Activated T-cell treated with anti-CD3 and anti-CD28 coated beads for 24 hours (primary cell): ENCODE results near the gene EPB41L4B.

Experiments
- DNase-seq: peaks from one replicate; pipeline ENCODE4 v3.0.0-alpha.2; 2020; ENCODE audit warnings: low read depth

The EPB41L4B gene

DNA sequence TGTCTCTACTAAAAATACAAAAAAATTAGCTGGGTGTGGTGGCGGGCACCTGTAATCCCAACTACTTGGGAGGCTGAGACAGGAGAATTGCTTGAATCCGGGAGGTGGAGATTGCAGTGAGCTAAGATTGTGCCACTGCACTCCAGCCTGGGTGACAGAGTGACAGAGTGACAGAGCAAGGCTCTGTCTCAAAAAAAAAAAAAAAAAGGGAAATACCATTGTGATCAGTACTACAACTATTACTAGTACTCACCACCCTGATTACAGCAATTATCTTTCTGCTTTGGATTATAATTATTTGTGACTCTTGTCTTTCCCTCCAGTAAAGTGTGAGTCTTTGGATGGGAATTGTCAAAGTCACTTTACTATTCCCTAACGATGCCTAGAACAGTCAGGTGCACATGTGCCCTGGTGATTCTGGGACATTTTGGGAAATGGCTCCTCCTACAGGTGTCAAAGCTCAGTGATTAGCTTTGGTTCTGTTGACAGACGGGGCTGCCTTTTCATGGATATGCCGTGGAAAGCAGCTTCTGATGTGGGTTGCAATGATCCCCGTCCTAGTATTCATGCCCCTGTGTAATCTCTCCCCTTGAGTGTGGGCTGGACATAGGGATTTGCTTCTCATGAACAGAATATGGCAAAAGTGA, 122.0 kb downstream of the EPB41L4B start:
- DNase-seq: no peak

DNA sequence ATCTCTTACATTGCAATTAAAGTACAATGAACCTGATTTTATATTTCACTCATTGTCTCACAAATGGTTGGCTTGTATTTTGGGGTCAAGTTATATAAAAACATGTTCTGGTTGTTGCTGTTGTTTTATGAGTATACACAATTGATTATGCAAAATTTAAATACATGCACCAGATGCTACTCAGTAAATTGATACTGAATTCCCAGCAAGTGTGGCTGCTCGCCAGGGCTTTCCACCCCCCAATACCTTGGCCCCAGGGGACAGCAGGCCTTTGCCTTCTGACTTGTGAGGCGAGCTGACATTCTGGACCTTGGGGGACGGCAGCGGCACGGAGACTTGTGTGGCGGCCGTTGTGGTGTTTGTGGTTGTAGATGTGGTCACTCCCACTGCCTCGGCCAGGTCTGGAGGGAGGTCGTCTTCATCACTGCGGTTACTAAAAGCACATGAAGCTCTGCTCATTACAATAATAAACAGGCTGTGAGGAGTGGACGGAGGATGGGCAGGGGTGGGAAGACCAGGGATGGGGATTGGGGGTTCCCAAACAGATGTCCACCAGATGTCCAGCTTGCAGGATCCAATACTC, 126.8 kb downstream of the EPB41L4B start:
- DNase-seq: no peak

DNA sequence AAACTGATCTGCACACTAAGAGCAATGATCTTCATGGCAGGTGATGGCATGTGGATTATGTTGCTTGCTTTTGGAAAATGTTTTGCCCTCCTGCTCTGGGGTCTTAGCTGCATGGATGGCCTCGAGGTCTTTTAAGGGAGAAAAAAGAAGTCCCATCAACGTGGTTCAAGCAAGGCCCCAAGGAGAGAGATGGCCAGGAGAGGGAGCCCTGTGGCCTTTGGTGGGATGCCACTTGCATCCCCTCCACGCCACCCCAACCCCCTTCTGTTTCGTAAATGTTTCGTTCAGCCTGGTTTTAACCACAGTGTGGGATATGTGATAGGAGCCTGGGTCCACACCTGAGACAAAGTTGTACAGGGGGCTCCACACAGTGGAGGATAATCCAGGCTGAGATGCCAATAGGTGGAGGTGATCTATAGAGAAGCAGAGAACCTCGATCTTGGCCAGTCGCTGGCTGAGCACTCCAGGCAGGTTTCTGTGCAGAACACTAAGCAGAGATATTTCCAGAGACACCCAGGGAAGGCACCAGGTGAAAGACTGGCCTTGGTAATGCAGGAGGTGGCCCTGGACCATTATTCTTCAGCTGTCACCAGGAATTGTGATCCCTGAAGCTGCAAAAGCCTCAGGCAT, 128.0 kb downstream of the EPB41L4B start:
- DNase-seq: no peak

DNA sequence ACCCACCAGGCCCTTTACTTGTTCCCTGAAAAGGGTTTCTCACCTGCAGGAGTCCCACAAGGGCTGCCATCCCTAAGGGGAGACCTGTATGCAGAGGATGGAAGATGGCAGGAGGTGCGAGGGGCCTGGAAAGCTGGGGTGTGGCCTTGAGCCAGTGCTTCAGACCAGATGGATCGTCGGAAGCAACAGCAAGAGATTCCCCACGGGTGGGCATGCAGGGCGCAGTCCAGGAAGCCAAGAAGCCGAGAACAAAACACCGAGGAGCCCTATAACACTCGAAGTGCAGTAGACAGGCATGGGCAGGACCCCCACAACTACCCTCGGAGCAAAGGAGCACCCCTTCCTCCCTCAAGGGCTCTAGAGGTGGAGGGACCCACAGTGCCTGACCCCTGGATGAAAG, 129.1 kb downstream of the EPB41L4B start:
- DNase-seq: no peak

DNA sequence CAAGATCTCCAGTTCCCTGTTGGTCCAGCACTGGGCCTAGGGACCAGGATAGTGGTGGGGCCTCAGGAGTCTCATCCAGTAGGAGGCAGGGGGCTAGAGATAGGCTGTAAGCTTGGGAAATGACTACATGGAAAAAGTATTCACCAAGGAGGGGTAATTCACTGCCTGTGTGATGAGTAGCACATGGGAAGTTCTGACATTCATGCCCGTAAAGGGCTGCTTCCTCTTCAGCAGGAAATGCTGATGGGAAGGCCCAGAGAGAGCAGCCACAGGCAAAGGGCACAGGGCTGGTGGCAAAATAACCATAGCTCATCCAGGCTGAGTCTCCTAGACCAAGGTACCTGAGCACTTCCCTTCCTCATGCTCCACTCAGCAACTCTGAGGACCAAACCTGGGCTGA, 130.7 kb downstream of the EPB41L4B start:
- no peak for DNase-seq

DNA sequence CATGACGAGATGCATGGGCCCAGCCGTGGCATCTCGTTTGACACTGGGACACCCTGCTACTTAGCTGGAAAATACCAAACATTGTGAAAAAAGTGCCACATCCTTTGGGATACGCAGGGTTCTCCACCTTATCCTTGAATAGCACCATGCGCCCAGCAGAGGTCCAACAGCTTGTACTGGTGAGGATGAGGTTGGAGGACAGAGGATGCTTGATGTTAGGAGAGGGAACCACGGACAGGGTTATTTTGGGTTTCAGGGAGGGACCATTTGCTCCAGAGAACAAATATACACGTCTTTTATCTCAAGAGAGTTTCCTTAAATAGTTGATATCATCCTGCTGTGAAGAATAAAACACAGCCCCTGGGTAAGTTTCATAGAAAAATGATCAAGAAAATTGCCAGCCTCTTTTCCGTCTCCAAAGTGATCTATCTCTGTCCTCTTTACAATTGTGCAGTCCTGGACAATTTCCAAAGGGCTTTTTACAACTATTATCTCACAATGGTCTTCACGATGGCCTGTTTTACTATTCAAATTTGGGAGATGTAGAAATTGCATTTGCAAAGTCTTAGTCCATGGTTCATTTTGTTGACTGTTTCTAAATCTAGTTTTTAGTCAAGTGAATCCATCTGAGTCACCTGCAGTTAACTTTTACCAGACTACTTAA, 133.9 kb downstream of the EPB41L4B start:
- no peak for DNase-seq

DNA sequence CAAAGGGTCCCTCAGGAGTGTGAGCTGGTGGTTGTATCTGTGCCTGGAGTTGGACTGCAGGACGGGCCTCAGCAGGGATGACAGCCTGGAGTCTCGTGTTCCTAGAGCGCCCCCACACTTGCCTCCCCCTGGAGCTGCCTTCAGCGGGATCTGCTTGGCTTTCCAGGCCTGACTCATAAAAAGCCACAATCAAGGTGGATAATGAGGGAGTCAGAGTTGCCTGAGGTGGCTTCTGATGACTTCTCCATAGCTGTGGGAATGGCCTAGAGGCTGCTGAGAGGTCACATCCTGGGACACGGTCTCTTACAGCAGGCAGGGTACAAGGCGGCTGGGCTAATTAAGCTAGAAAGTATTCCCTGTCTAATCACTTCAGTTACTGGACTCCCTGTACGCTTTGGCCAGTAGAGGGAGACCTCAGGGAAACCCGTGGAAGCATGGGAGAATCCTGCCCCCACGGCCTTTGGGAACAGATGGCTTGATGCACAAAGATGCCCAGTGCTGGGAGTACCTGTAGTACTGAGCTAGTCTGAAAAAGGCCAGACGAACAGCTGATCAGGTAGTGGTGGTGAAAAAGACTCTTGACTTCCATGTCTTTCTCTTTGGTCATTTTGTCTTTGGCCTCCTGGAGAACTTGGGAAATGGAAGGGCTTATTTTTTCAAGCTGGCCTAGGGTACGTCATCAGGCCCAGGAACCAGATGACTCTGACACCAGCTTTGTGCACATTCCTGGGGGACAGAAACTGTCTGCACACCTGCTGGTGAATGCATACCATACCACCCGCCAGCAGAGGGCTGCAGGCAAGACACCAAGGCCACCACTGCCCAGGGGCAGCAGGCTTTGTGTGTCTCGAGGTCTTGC, 137.7 kb downstream of the EPB41L4B start:
- no peak for DNase-seq

DNA sequence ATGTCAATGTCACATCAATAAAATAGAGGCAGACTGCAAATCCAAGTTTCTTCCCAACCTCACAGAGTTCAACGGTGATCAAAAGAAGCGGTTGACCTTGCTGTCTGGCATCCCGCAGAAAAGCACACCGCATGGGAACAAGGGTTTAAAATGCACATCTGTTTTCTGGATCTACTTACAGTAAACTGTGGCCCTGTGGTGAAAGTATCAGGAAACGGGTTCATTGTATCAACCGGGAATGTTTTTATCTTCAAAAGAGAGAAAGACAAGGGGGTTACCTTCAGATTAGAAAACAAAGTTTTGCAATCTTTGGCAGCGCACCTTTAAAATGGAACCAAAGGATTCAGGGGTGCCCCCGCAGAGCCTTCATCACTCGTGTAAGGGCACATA, 138.3 kb downstream of the EPB41L4B start:
- DNase-seq: no peak

DNA sequence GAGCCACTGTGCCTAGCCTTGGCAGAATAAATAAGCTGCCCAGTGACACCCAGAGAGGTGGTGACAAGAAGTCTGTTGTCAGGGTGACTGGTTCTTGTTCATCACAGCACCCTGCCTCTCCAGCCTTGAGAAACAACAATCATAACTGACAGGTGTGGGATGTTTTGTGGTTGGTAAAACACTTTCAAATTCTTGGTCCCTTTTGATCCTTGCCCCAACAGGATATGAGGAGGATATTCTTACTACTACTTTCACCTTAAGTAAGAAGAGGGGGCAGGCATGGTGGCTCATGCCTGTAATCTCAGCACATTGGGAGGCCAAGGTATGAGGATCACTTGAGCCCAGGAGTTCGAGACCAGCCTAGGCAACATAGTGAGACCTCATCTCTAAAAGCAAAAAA, 139.6 kb downstream of the EPB41L4B start:
- DNase-seq: peak; percentile 11

DNA sequence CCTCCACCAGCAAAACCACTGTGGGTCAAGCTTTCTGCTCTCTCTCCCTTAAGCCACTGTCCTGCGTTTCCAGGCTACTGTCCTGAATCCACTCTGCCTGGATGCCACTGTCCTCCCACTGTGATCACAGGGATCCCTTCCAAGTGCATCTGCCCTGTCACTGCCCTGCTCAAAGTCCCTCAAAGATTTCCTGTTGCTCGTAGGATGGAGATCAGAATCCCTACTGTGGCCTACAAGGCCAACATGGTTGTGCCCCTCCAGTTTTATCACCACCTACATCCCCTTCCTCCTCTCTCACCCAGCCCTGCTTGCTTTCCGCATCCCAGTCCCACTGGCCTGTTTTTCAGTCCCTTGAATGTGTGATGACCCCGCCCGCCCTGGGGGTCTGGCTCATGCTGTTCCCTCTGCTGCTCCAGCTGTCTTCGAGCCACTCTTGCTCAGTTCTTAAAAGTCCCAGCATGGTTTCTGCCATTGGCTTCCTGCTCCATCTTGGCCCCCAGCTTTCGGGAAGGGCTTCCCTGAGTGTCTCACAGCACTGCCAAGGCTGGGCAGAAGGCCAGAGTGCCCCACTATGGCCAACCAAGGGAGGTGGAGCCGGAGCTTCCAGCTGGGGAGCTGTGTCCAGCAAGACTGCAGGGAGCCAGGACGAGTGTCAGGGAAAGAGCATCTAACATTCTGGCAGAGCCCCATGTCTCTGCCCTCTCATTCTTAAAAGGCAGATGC, 140.9 kb downstream of the EPB41L4B start:
- DNase-seq: no peak

DNA sequence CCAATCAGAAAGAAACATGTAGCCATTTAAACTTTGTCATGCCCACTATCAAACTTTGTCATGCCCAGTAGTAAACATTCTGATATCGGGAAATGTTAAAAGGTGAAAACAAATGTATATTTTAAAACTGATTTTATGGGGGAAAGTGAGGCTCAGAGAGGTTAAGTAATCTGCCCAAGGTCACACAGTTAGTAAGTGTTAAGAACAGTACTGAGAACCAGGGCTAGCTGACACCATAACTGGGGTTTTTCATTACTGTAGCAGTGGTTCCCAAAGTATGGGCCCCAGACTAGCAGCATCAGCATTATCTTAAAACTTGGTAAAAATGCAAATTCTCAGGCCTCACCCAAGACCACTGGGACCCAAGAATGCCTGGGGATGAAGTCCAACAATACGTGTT, 143.9 kb downstream of the EPB41L4B start:
- DNase-seq: no peak

DNA sequence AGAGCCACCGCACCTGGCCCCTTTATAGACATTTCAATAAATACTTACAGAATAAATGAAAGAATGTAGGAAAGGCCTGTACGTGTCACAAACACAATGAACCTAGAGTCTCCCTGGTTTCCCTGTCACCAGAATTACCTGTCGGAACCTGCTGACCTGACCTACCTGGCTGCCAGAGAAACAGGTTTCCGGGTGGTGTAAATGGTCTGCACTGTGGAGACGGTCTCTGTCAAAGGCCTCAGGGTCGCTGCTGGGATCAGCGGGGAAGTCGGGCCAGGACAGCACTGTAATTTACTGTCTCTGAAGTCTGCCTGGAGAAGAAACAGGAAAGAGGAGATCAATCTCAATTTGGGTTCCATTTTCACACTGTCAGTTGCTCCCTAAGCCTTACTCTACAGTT, 144.5 kb downstream of the EPB41L4B start:
- no peak for DNase-seq

DNA sequence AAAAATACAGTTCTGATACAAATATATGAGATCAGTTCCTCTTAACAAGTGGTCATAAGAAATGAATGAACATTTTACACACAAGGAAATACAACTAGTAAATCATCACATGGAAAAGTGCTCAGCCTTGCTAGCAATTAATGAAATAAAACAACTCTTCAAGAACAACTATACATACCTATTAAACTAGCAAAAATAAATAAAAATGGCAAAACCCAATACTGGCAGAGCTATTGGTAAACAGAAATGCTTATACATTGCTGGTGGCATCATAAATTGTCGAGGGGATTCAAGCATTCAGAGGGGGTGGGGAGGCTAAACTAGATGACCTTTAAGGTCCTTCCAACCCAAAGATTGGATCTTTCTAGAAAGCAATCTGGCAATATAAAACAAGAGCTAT, 147.9 kb downstream of the EPB41L4B start:
- DNase-seq: no peak

DNA sequence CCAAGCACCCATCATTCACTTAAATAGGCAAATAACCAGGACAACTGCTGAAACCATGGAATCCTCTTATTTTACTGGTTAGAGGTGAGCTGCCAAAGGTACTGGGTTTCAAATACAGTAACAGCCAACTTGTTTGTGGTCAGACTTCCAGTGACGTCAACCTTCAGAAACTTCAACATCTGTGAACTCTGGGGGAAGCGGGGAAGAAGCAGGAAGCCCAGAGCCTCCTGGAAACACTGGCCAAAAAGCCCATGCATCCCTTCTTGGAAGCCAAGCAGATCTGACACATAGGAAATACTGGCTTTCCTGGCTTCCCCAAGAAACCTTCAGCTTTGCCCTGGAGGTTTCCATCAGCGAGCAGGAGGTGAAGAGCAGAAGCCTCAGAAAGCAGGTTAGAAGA, 148.9 kb downstream of the EPB41L4B start:
- no peak for DNase-seq

DNA sequence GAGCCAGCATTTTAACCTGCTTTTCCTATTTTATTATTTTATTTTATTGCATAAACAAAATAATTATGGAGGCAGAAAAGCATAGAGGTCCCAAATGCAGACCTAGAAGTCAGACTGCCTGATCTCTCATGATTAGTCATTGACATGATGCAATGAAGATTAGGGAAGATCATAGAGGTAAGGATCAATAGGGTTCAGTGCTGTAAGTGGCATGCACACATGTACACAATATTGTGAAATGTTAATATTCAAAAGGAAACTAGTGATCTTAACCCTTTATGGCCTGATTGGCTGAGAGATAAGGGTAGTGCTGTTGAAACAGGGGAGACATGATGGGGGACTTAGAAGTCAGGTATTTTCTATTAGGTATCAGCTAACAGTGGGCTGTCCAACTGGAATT, 152.7 kb downstream of the EPB41L4B start:
- no peak for DNase-seq

DNA sequence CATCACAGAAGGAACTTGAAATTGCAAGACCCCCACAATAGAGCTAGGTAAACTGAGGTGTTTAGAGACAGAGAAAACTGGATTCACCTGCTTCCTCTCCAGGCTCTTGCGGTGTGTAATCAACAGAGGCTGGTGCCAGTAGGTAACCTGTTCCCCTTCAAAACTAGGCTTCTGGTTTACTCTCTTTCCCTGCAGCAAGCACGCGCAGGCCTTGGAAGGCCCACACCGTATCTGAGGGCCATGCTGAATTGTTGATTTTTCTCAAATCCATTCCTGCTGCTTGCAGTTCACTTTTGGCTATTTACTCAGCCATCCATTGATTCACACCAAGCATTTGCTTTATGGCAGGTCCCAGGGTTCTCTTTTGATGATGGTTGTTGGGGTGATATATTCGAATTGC, 153.1 kb downstream of the EPB41L4B start:
- DNase-seq: no peak

DNA sequence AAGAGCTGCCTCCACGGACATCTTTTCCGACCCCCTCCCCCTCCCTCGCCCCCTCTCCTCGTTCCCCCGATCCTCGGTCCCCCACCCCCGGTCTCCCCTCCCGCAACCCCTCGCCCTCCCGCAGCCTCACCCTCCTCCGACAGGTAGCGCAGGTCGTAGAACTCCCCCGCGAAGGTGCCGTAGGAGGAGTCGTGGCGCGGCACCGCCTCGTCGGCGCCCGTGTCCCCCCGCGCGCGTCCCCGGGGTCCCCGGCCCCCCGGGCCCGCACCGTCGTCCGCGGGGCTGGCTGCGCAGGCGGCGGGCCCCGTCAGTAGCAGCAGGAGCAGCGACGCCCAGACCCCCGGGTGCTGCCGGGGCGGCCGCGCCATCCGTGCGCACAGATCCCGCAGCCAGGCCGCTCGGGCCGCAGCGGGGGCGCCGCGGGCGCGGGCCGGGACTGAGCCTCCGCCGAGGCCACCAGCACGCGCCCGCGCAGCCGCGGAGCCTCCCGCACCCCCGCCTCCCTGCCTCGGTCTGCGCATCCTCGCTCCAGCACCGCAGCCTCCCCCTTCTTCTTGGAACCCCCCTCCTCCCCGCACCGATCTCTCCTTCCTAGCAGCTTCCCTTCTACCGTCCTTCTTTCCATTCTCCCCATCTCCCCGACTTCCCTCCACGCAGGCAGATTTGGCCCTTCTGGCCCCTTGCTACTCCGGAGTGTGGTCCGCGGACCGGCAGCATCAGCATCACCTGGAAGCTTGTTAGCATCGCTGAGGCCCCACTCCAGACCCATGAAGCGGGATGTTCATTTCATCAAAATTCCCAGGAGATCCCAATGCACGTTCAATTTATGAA, 153.9 kb downstream of the EPB41L4B start, which contains the start of gene FRRS1L:
Gene FRRS1L (minus strand): TSS at position 479 of the 831 bp plus-strand sequence. CDS start 111 bp downstream, at position 368.
- DNase-seq: no peak

DNA sequence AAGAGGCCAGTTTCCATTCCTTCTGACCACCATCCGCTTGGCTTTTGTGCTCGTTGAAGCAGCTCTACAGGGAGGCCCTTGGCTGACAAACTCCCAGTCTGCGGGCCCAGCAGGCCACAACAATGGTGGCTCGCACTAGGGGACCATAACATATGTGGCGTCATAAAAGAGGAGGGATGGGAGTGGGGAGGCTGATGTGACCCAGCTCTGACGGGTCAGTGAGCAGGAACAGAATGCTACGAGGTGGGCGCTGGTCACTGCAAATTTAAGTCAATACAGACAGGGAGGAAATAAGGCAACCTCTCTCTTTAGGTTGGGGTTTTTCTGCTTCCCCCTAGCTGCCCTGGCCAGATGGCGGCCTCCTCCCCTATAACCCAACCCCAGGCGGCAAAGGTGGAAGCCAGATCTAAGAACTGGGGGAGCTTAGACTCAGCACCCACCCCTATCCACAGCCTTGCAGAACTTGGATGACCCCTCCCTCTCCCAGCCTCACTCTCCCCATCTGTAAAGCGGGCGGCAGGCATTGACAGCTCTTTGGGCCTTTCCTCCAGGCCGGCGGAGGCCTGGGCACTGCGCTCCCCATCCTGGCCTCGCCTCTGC, 154.6 kb downstream of the EPB41L4B start:
- DNase-seq: no peak

DNA sequence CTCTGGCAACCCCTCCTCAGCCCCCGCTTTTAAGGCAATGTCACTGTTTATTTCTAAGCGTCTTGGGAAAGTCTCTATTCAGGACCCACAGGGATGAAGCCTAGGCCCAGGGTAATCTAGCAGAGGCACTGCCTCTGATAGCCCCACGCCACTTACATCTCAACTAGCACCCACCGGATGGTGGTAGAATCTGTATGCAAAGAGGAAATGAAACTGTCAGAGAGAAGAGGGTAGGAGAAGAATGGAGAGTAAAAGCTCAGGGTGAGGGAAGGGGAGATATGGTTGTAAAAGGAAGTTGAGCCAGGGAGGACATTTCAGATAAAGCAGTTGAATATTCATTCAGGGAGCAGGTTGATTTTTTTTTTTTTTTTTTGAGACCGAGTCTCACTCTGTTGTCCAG, 156.8 kb downstream of the EPB41L4B start:
- DNase-seq: no peak

DNA sequence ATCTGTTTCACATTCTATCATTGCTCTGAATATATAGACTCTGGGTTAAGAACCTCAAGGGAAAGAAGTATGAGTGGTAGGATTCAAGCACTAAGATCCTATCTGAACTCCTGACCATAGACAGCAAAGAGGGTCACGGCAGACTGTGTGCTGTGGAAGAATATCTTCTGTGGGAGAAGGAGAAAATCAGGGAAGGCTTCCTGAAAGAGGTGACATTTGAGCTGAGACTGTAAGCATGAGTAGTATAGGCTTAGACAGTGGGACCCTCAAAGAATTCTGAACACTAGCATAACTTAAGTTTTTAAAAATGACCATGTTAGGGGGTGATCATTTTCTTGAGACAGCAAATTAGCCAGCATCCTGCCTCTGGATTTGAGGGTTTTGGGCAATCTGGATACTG, 157.7 kb downstream of the EPB41L4B start:
- DNase-seq: no peak
